Activated T-helper 2 cell treated with anti-CD3 and anti-CD28 coated beads, Interferon-gamma antibody, Interleukin-2, Interleukin-4, amounts not matched to agents 10 μg/mL and 5 μg/mL and 100 μg/mL, durations not matched to agents 14 hours and 24 hours and 36 hours (primary cell): Measurements from ENCODE around the gene CHRNA4. TPM values are rescaled to one million over a fixed set of nuclear protein-coding genes. Genes with fewer than 3 reads are reported as not detected.

Experiments
- DNase-seq: peaks from one replicate; pipeline ENCODE4 v3.0.0; 2021; ENCODE audit warnings: low spot score
- H3K27ac Mint-ChIP-seq: one replicate; pipeline ENCODE4 v1.8.0; 2021; ENCODE audit warnings: mixed read lengths
- H3K27me3 Mint-ChIP-seq: one replicate; pipeline ENCODE4 v1.8.0; 2021; ENCODE audit warnings: low read depth, mixed read lengths
- H3K36me3 Mint-ChIP-seq: one replicate; pipeline ENCODE4 v1.8.0; 2021; ENCODE audit warnings: low read depth, mixed read lengths
- H3K4me1 Mint-ChIP-seq: one replicate; pipeline ENCODE4 v1.8.0; 2021; ENCODE audit warnings: low read depth, mixed read lengths
- H3K4me3 Mint-ChIP-seq: one replicate; pipeline ENCODE4 v1.8.0; 2021; ENCODE audit warnings: low read depth, mild to moderate bottlenecking, moderate library complexity, mixed read lengths
- H3K9me3 Mint-ChIP-seq: one replicate; pipeline ENCODE4 v1.8.0; 2021; ENCODE audit warnings: mixed read lengths
- intact Hi-C: fragments of 100-400 bp; cut with micrococcal nuclease; formaldehyde crosslinking; loops from one replicate; pipeline ENCODE4 v1.15.1; 2023
- total RNA-seq: library from RNA; stranded (reverse); gene quantifications from 2 replicates; pipeline ENCODE4 v1.2.3, GENCODE V29; 2022

Gene CHRNA4
- total RNA-seq, 1 donor from 2014 or later, result not detected

- Mint-ChIP-seq H3K9me3 (no peaks in the 10 kb centered on the region), H3K27ac (no peak overlapping the region), H3K4me1 (no peaks in the 10 kb centered on the region), H3K27me3 (peaks cover 7% of the 10 kb centered on the region), H3K36me3 (no peaks in the 10 kb centered on the region), H3K4me3 (no peak overlapping the region)
- intact Hi-C loops, result no loop called here
- no peak for DNase-seq
These were observed 628 bp upstream of the CHRNA4 start for GRCh38 chr20:63361519-63362435.

GRCh38 chr20:63359937-63360849, 956 bp downstream of the CHRNA4 start:
- DNase-seq, result no peak
- Mint-ChIP-seq H3K4me3 (no peak overlapping the region), H3K36me3 (no peaks in the 10 kb centered on the region), H3K9me3 (no peaks in the 10 kb centered on the region), H3K27ac (no peak overlapping the region), H3K27me3 (peaks cover 7% of the 10 kb centered on the region), H3K4me1 (no peaks in the 10 kb centered on the region)
- intact Hi-C loops, result no loop called here

GRCh38 chr20:63359164-63359934, 1.8 kb downstream of the CHRNA4 start:
- H3K27ac Mint-ChIP-seq, result no peak overlapping the region
- H3K9me3 Mint-ChIP-seq, result no peaks in the 10 kb centered on the region
- H3K27me3 Mint-ChIP-seq, result peaks cover 7% of the 10 kb centered on the region
- H3K4me3 Mint-ChIP-seq, result no peak overlapping the region
- H3K4me1 Mint-ChIP-seq, result no peaks in the 10 kb centered on the region
- H3K36me3 Mint-ChIP-seq, result no peaks in the 10 kb centered on the region
- intact Hi-C loops, result no loop called here
- DNase-seq, result no peak

GRCh38 chr20:63357921-63358905, 2.9 kb downstream of the CHRNA4 start:
- no peak overlapping the region for H3K27ac Mint-ChIP-seq
- no peak overlapping the region for H3K4me3 Mint-ChIP-seq
- H3K4me1 Mint-ChIP-seq, result no peaks in the 10 kb centered on the region
- intact Hi-C loops, result no loop called here
- no peaks in the 10 kb centered on the region for H3K9me3 Mint-ChIP-seq
- H3K36me3 Mint-ChIP-seq, result no peaks in the 10 kb centered on the region
- H3K27me3 Mint-ChIP-seq, result peaks cover 7% of the 10 kb centered on the region
- DNase-seq, result no peak

- no peaks in the 10 kb centered on the region for H3K27me3 Mint-ChIP-seq
- no peaks in the 10 kb centered on the region for H3K9me3 Mint-ChIP-seq
- no peaks in the 10 kb centered on the region for H3K36me3 Mint-ChIP-seq
- intact Hi-C loops, result no loop called here
- no peak overlapping the region for H3K27ac Mint-ChIP-seq
- no peak overlapping the region for H3K4me3 Mint-ChIP-seq
- H3K4me1 Mint-ChIP-seq, result no peaks in the 10 kb centered on the region
- no peak for DNase-seq
These were observed 3.9 kb downstream of the CHRNA4 start for GRCh38 chr20:63356931-63357879.

GRCh38 chr20:63356511-63356910, 4.6 kb downstream of the CHRNA4 start:
- intact Hi-C loops, result no loop called here
- Mint-ChIP-seq H3K4me3 (no peak overlapping the region), H3K27ac (no peak overlapping the region), H3K36me3 (no peaks in the 10 kb centered on the region), H3K27me3 (no peaks in the 10 kb centered on the region), H3K9me3 (no peaks in the 10 kb centered on the region), H3K4me1 (no peaks in the 10 kb centered on the region)
- no peak for DNase-seq

GRCh38 chr20:63355781-63356295, 5.3 kb downstream of the CHRNA4 start:
- Mint-ChIP-seq H3K27me3 (no peaks in the 10 kb centered on the region), H3K9me3 (peaks cover 1% of the 10 kb centered on the region), H3K4me1 (no peaks in the 10 kb centered on the region), H3K4me3 (no peak overlapping the region), H3K36me3 (no peaks in the 10 kb centered on the region), H3K27ac (no peak overlapping the region)
- no peak for DNase-seq
- intact Hi-C loops, result no loop called here

GRCh38 chr20:63354636-63355350, 6.4 kb downstream of the CHRNA4 start:
- Mint-ChIP-seq H3K4me3 (no peak overlapping the region), H3K4me1 (no peaks in the 10 kb centered on the region), H3K27ac (no peak overlapping the region), H3K27me3 (no peaks in the 10 kb centered on the region), H3K36me3 (no peaks in the 10 kb centered on the region), H3K9me3 (peaks cover 9% of the 10 kb centered on the region)
- intact Hi-C loops, result no loop called here
- no peak for DNase-seq

GRCh38 chr20:63352811-63353221, 8.3 kb downstream of the CHRNA4 start:
- Mint-ChIP-seq H3K4me3 (no peak overlapping the region), H3K4me1 (no peaks in the 10 kb centered on the region), H3K9me3 (peaks cover 9% of the 10 kb centered on the region), H3K27ac (no peak overlapping the region), H3K36me3 (no peaks in the 10 kb centered on the region), H3K27me3 (no peaks in the 10 kb centered on the region)
- DNase-seq, result no peak
- intact Hi-C loops, result no loop called here

GRCh38 chr20:63351811-63352591, 9.1 kb downstream of the CHRNA4 start:
- Mint-ChIP-seq H3K9me3 (peaks cover 9% of the 10 kb centered on the region), H3K27ac (no peak overlapping the region), H3K27me3 (no peaks in the 10 kb centered on the region), H3K4me1 (no peaks in the 10 kb centered on the region), H3K4me3 (no peak overlapping the region), H3K36me3 (no peaks in the 10 kb centered on the region)
- no peak for DNase-seq
- intact Hi-C loops, result no loop called here
